GM12892 (cell line): ENCODE data around the gene EPHB1.

Experiments used
- DNase-seq: peaks from one replicate; pipeline ENCODE4 v3.0.0; 2011; ENCODE audit not compliant: insufficient read length
- FAIRE-seq: peaks from 2 replicates; lab custom pipeline; 2011; peaks lifted over from hg19 to GRCh38; lab: Jason Lieb, UNC
- POLR2A ChIP-seq: IDR thresholded peaks from 2 replicates; pipeline ENCODE4 v1.6.1; 2011; ENCODE audit warnings: low read depth, low read length, control low read depth
- POLR2AphosphoS5 ChIP-seq: IDR thresholded peaks from 2 replicates; pipeline ENCODE4 v1.6.1; 2011; ENCODE audit warnings: low read depth, low read length, control low read depth
- TAF1 ChIP-seq: IDR thresholded peaks from 2 replicates; pipeline ENCODE4 v1.6.1; 2011; ENCODE audit warnings: low read depth, mild to moderate bottlenecking, control low read depth, low read length, borderline replicate concordance

Gene EPHB1

DNA sequence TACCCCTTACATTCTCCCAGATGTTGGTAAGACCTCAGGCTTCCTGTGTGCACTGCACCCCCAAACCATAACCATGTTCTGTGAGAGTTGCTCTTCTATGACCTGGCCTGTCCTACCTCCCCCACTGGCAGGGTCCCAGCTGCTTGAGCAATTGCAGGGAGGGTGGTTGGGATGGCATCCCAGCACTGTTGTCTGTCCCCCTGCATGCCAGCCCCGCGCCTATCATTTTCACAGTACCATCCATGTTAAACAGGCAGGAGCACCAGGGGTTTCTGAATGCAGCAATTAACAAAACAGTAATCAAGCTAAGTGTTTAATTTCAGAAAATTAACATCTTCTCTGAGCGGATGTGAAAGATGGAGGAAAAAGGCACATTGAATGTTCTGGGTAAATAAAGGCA, 345.5 kb downstream of the EPHB1 start:
- DNase-seq (no peak), FAIRE-seq (no peak)
- TF ChIP-seq POLR2AphosphoS5 (no peak), TAF1 (no peak), POLR2A (no peak)

GRCh38 chr3:135141160-135141559, 346.1 kb downstream of the EPHB1 start:
- TF ChIP-seq POLR2A (no peak), POLR2AphosphoS5 (no peak), TAF1 (no peak)
- DNase-seq = no peak
- no peak for FAIRE-seq

GRCh38 chr3:135141672-135142071, 346.6 kb downstream of the EPHB1 start:
- DNase-seq (no peak), FAIRE-seq (no peak)
- TF ChIP-seq POLR2AphosphoS5 (no peak), TAF1 (no peak), POLR2A (no peak)

DNA sequence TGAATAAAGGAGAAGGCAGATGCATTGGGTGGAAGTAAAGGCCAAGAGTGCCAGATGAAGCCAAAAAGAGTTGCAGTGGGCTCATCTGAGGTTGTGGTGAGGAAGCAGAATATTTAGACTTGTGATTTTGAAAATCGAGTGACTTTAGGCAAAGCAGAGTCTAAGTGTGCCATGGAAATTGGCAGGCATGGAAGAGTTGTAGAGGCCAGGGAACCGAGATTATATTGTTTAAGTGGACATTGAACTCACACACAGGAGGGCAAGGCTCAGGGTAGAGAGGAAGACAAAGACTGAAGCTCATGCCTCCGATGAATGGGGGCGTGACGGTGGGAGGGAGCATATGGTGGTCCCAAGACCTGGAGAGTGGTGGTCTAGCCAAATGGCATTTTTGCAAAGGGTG, 347.5 kb downstream of the EPHB1 start:
- FAIRE-seq = no peak
- DNase-seq = no peak
- TF ChIP-seq TAF1 = no peak
- no peak for TF ChIP-seq POLR2A
- TF ChIP-seq POLR2AphosphoS5 = no peak

- no peak for FAIRE-seq
- no peak for DNase-seq
- no peak for TF ChIP-seq POLR2A
Observed at GRCh38 chr3:135143474-135143873, 348.4 kb downstream of the EPHB1 start.

- FAIRE-seq (no peak), DNase-seq (no peak)
- TF ChIP-seq TAF1 = no peak
- no peak for TF ChIP-seq POLR2A
- no peak for TF ChIP-seq POLR2AphosphoS5
Observed at GRCh38 chr3:135145581-135145980, 350.5 kb downstream of the EPHB1 start.

- no peak for FAIRE-seq
- TF ChIP-seq POLR2AphosphoS5 (no peak), TAF1 (no peak), POLR2A (no peak)
- no peak for DNase-seq
Observed at GRCh38 chr3:135147657-135148056, 352.6 kb downstream of the EPHB1 start.

DNA sequence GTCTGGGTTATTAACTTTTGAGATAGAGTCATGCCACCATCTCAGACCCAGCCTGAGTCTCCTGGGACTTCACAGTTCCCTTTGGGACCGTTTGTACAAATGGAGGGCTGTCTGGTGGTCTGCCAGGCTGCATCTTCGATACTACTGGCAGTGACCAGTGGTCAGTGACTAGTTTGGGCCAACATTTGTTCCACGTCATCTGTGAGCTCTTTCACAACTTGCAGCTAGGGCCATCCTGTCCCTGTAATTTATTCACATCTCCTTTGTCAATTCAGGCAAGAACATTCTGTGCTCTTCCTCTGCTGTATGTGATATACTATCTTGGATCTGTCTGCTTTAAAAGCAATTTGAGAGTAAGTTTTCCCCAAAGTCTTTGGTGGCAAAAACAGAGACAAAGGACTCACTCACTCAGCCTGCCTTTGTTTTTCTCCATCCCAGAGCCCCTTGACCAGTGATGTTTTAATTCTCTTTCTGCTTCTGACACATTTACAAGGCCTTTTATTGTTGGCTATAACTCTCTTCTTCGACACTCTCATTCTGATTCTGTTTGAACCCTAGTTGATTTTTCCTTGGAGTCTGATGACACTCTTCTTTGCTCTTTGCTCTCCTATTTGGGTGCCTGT, 353.4 kb downstream of the EPHB1 start:
- FAIRE-seq = no peak
- TF ChIP-seq POLR2A = no peak
- no peak for TF ChIP-seq TAF1
- no peak for TF ChIP-seq POLR2AphosphoS5
- no peak for DNase-seq

DNA sequence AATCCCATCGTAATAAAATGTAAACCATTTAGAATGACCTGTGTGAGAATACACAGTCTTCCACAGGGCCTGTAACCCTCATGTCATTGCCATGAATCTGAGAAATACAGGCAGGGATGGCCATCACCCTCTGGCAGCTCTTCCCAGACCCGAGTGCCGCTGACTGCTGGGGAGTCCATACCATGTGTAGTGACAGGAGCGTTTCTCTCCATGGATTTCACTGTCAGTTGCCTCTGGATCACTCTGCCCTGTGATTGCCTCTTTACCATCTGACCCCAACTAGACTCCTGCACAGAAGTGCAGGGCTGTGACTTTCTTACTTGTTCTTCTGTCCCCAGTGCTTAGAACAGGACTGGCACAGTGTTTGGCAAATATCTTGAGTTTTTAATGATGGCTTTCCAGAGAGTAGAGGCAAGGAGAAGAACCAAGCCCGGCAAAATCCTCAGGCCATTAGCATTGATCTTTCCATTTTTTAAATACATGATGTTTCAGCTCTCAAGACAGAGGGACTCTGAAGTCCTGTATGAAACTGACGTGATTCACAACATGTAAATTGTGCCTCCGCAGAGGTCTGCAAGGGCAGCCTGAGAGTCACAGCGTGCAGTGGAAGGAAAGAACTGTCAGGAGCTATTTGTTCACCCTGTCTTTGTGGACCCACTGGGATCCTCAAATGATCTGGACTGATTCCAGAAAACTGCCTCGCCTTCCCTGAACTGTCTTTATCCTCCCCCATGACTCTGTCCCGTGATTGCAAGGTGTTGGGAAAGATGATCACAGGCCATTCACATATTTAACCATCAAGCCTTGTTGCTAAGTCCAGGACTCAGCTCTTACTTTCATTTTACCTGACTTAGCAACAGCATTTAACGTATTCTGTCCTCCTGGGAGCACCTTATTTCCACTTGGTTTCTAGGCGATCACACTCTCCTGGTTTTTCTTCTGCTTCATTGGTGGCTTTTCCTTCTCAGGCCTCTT, 354.9 kb downstream of the EPHB1 start:
- DNase-seq = no peak
- FAIRE-seq = no peak
- TF ChIP-seq POLR2A (no peak), TAF1 (no peak), POLR2AphosphoS5 (no peak)

- TF ChIP-seq TAF1 (no peak), POLR2A (no peak), POLR2AphosphoS5 (no peak)
- DNase-seq (no peak), FAIRE-seq (no peak)
Observed at GRCh38 chr3:135154186-135154585, 359.1 kb downstream of the EPHB1 start.

GRCh38 chr3:135155228-135155627, 360.2 kb downstream of the EPHB1 start:
- DNase-seq = no peak
- TF ChIP-seq POLR2A = no peak
- no peak for TF ChIP-seq TAF1
- TF ChIP-seq POLR2AphosphoS5 = no peak
- no peak for FAIRE-seq
